CD4-positive, alpha-beta T cell treated with Interleukin-15 for 4 hours (primary cell): ENCODE data around the gene PSG2.
"Not testable (repeated sequence)": the region's sequence is repeated elsewhere in the genome, so short reads cannot be mapped to it uniquely, and the experiment has no call there.

ENCODE experiments used
- DNase-seq: peaks from one replicate; pipeline ENCODE4 v3.0.0-alpha.2; 2020; ENCODE audit warnings: low spot score

PSG2 gene

DNA sequence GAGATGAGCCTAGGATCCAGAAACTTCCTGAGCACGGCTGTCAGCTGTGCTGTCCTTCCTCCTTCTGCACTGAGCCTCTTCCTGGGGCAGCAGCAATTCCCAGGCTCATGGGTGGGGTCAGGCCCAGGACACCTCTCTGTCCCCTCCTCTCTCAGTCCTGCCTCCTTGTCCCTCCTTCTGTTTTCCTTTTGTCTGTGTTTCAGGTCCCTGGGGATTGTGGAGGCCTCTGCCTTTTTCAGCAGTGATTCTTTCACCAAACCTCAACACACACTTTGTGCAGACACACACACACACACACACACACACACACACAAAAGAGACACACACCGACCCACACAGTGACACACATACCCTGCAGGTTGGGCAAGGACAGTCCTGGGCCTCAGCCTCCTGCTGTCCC, at the start of gene PSG2:
Gene PSG2 (minus strand): TSS at position 101 of the 400 bp plus-strand sequence. CDS start 132 bp downstream, outside the sequence.
- not testable (repeated sequence) for DNase-seq

DNA sequence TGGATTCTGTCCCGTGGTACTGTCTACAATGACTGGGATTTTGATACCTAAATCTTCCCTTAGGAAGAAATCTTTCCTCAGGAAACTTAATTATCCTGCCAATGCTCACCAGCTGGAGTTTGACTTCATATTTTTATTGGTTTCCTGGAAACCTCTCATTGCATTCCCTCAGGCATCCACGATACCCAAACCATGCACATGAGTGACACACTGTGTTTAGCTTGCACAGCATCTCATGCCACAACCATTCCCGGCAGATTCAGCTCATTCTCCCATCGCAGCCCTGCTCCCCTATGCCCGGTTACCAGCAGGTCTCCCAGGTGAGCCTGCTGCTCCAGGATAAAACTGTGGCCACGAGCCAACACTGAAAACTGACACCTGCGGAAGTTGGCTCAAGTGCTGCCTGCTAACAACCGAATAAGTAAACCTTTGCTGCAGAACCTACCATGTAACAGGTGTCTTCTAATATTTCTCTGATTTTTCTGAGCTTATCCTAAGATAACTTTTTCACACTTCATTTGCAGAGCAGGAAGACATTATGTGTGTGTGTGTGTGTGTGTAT, 48.9 kb upstream of the PSG2 start:
- DNase-seq, result not testable (repeated sequence)

DNA sequence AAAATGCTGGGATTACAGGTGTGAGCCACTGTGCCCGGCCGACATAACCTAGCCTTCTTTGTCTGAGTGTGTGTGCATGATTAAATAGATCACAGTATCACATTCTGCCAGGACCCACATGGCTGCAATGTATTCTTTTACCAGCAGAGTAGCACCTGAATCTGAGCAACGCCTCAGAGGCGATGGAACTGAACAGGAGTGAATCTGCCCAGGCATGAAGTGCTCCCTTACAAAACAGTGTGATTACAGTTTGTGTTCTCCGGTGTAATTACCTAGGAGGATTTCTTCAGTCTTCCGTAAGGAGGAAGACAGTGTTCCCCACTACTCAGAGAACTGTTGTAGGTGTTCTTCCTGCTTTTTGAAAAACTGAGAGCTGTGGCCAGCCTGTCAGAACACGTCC, 46.7 kb upstream of the PSG2 start:
- not testable (repeated sequence) for DNase-seq

DNA sequence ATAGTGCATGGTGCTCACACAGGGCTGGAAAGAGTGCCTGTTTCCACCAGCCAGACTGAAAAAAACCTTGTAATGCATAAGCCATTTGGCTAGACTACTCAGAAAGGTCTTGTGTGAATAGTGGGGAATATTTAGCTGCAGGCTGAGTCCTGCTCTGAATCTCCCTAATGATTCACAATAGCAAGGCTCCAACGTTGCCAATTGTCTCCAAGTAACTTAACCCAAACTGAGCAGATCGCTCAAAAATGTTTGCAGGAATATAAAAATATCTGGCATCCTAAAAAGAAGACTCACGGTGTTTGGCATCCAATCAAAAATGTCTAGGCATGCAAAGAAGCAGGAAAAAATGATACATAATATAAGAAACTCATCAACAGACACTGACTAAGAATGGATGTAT, 44.8 kb upstream of the PSG2 start:
- DNase-seq, result not testable (repeated sequence)

DNA sequence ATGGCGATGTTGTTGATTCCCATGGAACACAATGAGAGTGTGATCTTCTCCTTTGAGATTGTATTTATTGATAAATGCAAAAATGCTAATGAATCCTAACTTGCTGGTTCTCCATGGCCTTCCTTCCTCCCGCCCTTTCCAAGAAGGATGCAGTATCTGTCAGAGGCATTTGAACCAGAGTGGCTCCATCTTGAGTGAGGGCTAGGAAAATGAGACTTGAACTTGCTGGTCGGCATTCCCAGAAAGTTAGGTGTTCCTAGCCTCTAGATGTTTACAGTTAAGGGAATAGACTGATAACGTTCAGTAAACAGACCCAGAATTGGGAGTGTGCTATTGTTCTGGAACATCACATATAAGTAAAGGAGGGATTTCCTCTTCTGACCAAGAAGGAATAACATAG, 44.2 kb upstream of the PSG2 start:
- DNase-seq, result no peak

DNA sequence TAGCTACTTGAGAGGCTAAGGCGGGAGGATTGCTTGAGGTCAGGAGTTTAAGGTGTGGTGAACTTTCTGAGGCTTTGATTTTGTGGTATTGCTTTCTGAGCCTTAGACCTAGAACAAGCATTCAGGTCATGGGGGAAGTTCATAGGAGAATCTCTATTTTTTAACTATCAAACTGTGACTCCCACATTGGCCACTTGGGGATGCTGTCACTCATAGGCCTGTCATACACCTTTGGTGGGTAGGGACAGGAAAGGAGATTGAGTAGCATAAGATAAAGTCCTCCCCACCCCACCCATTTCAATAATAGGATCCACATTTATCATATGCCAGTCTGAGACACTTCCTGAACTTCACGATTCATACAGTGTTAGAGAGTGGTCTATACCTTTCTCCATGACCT, 41.9 kb upstream of the PSG2 start:
- DNase-seq, result no peak

DNA sequence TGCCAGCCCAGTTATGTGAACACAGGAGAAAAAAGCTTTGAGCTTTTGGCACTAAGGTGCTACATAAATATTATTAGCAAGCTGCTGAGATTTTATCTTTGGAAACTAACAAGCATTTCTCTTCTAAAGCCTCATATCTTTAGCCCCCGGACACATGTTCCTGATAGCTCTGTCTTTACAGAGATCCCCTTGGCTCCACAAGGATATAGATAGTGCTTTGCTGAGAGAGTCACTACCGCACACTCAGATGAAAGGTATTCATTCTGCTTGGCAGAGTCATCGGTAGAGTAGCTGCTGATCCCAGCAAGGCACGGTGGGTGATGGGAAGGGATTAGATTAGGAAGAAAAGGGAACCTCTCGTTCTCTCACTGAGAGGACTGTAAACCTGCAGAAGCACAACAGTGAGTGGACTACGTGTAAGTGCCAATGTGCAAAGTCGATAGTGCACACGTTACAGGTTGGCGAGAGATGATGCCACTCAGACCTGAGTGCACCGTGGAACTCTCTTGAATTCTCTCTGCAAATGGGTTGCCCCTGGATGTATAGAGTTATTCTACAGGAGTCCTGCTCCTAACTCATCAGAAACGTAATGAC, 38.0 kb upstream of the PSG2 start:
- DNase-seq, result not testable (repeated sequence)

DNA sequence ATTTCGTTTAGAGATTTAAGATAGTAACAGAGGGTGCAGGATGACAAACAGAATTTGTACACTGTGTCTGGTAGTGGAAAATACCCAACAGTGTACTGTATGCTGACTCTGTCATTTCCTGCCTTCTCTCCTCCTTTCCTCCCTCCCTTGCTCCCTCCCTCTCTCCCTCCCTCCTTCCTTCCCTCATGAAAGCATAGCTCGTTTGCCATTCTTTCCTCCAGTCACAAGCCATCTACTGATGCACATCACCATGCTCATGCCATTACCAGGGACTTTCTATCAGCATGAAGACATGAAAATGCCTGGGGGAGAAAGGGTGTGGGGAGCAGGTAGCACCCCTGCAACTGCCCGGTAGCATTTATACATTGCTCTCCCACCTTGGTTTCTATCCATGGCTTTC, 37.0 kb upstream of the PSG2 start:
- DNase-seq, result not testable (repeated sequence)

DNA sequence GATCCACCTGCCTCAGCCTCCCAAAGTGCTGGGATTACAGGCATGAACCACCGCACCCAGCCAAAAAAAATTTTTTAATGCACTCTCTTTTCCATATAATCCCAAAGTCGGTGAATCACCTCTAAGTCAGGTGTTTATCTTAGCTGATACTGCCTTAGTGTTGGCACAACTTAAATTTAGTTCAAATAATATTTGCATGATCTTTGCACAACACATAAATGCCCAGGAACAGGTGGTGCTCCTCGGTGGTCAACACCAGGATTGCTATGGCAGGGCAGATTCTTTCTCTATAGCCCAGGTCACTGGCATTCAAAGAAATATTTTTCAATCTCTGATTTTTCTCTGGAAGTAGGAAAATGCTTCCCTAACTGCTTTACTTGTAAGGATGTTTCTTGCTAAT, 33.9 kb upstream of the PSG2 start:
- not testable (repeated sequence) for DNase-seq

DNA sequence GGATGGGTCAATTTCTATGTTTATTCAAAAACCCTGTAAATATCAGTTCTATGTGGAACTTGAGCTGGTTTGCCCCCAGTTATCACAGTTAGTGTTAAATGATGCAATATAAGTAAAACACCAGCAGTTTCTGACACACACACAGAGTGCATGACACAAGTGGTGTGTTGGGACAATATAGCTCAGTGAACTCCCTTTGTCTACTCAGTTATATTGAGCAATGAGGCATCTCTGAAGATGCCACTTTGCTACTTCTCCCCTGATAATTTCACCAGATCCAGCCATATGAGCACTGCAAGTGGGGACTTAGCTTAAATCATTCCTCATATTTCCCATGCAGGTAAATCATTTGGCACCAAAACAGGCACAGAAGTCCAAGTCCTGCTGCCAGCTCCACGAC, 33.0 kb upstream of the PSG2 start:
- DNase-seq, result not testable (repeated sequence)

DNA sequence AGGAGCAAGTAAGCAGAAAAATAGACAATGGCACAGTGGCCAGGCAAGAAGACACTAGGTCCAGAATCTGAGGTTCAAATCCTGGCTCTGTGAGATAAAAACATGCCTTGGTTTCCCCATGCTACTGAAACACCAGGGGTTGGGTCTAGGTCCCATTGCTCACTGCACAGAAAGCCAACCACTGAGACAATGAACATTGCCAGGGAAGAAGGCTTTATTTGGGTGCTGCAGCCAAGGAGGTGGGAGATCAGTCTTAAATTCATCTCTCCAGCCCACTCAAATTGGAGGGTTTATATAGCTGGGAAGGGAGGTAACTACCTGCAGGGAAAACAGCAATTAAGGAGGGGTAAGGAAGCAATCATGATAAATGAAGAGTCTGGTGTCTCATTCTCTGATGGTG, 32.6 kb upstream of the PSG2 start:
- not testable (repeated sequence) for DNase-seq

DNA sequence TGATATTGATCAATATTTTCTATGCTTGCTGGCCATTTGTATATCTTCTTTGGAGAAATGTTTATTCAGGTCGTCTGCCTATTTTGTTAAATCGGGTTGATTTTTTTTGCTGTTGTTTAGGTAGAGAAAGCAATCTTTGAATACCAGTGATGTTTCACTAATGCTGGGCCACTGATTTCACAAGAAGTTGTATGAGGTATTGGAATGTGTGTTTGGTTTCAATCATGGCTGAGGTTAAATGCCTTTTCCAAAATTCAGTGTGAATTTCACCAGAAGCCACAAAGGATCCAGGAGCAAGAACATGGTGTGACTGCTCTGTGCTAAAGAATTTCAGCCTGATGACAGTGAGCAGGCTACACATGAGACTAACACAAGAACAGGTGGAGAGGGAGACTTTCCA, 32.1 kb upstream of the PSG2 start:
- not testable (repeated sequence) for DNase-seq

DNA sequence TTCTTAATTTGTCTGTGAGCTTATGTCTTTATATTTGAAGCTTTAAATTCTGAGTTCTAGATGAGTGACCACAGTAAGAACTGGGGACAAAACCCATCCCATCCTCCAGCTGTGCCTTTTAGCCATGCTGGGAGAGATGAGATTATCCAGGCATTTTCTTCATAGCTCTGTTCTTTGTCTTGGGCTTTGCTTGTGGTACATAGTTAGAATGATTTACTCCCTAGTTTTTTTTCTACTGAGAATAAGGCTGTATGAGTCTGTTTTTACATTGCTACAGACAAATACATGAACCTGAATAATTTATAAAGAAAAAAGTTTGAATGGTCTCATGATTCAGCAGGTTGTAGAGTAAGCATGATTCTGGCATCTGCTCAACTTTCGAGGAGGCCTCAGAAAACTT, 24.9 kb upstream of the PSG2 start:
- not testable (repeated sequence) for DNase-seq

DNA sequence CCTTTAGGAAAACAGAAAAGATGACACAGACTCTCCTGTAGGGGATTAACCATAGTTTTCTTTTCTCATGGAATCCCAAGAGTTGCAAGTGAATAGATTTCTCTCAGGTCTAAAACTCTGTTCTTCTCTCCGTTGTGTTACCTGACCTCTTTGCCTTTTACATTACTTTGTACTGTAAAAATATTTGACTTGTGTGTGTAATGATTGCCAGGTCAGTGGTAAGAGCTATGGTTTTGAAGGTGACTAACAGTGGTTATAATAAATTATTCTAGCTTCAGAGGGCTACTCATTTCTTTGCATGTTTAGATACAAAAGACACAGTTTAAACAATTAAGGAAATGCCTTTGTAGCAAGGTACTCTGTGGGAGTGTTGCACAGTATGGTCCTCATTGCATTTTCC, 23.0 kb upstream of the PSG2 start:
- no peak for DNase-seq

DNA sequence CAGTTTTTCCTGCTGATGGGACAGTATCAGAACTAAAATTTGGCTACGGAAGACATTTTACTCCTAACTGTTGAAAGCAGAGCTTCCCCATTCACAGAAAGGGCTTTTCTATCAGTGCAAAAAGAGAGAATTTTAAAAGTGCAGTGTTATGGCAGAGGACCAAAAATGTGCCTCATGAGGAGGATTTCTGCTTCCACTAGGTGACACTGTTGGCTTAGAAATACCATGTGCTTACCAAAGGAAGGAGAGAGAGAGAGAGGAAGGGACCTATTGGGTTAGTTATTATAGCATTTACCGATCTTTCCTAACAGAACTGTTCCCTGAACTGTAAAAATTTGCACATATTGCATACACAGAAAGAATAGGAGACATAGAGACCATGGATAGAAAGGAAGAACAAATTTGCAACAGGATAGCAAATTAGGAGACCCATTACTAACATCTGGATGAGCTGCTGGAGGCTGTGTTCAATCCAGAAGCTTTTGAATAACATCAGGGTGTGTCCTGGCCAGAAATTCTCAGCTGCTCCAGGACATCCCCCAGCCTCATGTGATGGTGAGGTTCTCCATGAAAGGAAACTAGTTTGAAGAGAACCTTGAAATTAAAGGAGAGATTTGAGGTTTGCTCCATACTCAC, 21.8 kb upstream of the PSG2 start:
- DNase-seq, result not testable (repeated sequence)

DNA sequence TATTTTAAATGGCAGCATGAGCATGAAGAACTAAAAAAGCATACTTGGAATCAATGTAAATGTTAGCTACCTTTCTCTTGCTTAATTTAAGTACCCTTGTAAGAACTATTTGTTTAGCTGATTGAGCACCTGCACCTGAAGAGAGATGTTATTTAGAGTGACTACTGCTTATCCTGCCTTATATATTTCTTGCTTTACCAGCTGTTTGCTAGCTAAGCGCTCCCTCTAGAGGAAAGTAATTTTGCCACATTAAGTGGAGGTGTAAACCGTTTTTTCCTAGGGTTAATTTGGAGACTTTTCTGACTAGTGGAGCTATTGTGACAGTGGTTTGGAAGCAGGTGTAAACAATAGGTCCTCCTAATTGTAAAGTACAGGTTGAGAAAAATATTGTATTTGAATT, 19.4 kb upstream of the PSG2 start:
- DNase-seq, result no peak

DNA sequence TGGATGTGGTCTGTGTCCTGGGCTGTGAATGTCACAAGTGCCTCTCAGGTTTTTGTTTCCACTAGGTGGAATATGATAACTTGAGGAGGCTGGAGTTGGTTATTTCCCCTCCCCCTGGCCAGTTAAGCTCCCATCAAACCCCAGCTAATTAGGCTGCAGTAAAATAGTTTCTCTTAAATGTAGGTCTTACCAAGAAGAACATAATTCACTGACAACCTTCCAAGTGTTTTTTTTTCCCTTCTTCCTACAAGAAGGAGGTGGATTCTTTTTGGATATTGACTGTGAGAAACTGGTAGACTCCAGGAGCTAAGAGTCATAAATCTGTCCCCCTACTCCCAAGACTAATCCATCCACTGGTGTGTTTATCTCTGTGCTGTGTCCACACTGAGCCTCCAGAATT, 15.9 kb upstream of the PSG2 start:
- not testable (repeated sequence) for DNase-seq

DNA sequence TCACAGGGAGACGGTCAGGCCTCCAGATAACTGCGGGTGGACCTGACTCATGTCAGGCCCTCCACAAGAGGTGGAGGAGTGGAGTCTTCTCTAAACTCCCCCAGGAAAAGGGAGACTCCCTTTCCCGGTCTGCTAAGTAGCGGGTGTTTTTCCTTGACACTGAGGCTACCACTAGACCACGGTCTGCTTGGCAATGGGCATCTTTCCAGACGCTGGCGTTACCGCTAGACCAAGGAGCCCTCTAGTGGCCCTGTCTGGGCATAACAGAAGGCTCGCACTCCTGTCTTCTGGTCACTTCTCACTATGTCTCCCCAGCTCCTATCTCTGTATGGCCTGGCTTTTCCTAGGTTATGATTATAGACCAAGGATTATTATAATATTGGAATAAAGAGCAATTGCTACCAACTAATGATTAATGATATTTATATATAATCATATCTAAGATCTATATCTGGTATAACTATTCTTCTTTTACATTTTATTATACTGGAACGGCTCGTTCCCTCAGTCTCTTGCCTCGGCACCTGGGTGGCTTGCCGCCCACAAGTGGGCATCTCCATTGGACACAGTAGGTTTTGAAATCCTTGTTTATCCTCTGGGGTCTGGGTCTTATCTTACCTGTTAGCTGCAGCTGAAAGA, 5.3 kb upstream of the PSG2 start:
- peak; percentile 15 for DNase-seq

DNA sequence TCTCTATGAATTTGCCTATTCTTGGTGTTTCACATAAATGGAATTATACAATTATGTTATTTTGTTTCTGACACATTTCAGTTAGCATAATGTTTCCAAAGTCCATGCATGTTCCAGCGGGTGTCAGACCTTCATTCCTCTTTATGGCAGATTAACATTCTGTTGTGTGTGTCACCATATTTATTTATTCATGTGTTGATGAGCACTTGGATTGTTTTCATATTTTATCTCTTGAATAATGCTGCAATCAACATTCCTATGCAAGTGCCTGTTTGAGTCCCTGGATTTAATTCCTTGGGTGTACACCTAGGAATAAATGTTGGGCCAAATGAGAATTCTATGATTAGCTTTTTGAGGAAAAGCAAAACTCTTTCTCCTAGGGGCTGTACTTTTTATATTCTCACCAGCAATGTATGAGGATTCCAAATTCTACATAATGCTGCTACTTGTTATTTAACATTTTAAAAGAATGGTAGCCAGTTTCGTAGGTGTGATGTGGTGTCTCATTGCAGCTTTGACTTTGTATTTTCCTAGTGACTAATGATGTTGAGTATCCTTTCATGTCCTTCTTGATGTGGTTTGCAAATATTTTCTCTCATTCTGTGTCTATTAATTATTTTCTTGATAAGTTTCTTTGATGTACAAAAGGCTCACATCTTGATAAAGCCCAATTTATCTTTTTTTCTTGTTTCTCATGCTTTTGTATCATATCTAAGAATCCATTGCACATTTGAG, 3.5 kb upstream of the PSG2 start:
- not testable (repeated sequence) for DNase-seq

DNA sequence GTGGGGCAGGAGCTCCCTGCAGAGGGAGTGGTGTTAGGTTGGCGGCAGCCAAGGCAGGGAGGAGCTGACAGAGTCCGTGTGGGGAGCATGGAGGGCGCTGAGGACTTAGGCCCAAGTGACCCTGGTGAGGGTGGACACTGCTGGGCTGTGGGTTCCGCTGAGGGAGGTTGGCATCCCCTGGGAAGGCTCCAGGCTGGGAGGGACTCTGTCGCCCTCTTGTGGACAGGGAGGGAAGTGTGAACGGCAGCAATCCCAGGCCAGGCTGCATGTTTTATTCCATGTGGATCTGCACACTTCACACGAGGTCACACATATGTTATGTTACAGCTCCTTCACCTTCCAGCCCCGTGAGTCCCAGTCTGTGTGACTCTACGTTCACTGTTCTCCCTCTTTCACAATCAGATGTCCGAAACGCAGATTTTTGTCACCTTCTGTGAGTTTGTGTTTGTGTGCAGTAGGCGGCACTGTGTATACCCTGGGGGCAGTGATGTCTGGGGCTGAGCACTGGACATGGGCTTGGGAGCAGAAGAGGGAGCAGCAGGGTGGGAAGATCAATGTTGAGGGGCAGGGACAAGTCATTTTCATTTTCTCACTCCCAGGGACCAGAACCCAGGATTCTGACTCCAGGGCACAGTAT, 1.8 kb upstream of the PSG2 start:
- peak; percentile 10 for DNase-seq

DNA sequence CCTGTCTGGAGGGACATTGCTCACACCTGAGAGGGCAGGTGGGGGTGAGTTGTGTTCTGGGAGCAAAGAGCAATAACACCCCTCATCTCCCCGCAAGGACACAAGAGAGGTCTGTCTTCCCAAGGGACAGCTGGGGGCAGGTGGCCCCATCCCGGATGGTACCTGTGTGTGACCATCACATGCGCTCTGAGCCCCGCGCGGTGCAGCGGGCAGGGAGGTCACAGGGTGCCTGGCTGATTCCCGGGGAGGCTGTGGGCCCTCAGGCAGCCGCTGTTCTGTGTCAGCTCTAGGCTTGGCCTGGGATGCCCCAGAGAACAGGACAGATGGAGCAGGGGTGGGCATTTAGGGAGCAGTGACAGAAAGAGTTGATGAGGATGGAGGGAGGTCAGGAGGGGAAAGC, 1.2 kb upstream of the PSG2 start:
- not testable (repeated sequence) for DNase-seq

DNA sequence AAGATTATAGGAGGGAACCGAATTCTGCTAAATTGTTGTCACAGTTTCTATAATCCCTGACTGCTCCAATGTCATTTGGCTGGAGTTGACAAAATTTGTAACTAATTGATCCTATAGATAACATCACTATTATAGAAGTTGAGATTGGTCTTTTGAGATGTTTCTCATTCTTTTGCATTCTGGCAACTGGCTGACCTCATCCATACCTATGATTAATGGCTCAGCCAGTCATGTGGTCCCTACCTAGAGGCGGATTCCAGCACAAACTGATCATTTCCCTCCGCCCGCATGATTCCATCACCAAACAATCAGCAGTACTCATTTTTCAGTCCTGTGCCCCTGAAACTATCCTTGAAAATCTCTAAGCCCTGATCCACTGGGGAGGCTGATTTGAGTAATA, 4.2 kb downstream of the PSG2 start:
- no peak for DNase-seq
